B cell (primary cell): ENCODE data around the gene IGF1R. TPM values are rescaled to one million over a fixed set of nuclear protein-coding genes. Genes with fewer than 3 reads are reported as not detected.

Experiments used
- ATAC-seq: fragments of 200-7000 bp; cut with Tn5 transposase; one replicate; pipeline ENCODE4 v1.10.0; 2021; ENCODE audit warnings: low read depth, mild to moderate bottlenecking, moderate number of reproducible peaks, moderate library complexity
- CTCF ChIA-PET: fragments of 350-600 bp; sonication (Branson Sonifier 250); formaldehyde crosslinking; loops from one replicate; lab custom pipeline; 2021; ENCODE audit warnings: antibody characterized with exemption, inconsistent platforms; lab: Charles Lee
- POLR2A ChIA-PET: fragments of 350-600 bp; sonication (Branson Sonifier 250); formaldehyde crosslinking; loops from one replicate; lab custom pipeline; 2021; ENCODE audit warnings: antibody characterized with exemption; lab: Charles Lee
- DNase-seq: peaks from one replicate; pipeline ENCODE4 v3.0.0; 2013
- H2AFZ ChIP-seq: 2 replicates; pipeline ENCODE4 v1.6.1; 2012; ENCODE audit warnings: mild to moderate bottlenecking, low read depth, low read length; ENCODE audit not compliant: insufficient read depth, poor library complexity, severe bottlenecking
- H3K27ac ChIP-seq, 2 donors: 1 replicate in 1 of 2; 2 replicates in 1 of 2; pipeline ENCODE4 v1.5.1; 2012 to 2013; ENCODE audit warnings: low read length in 2 of 2, mild to moderate bottlenecking in 2 of 2, moderate library complexity in 1 of 2
- H3K27me3 ChIP-seq, 4 experiments: fragments of 200-600 bp in 1 of 4; sonication (generic) in 1 of 4; replicated peaks in 1 of 4; 1 replicate in 2 of 4; 2 replicates in 2 of 4; pipeline versions ENCODE4 v1.6.1 to v1.7.0; 2013 to 2016; ENCODE audit warnings: low read length in 3 of 4, mild to moderate bottlenecking in 2 of 4, mixed read lengths in 1 of 4, moderate library complexity in 1 of 4; ENCODE audit not compliant: insufficient read depth in 4 of 4, control insufficient read depth in 3 of 4; ENCODE audit errors: control extremely low read depth in 1 of 4
- H3K36me3 ChIP-seq, 2 experiments: replicated peaks in 1 of 2; 1 replicate in 1 of 2; 2 replicates in 1 of 2; pipeline versions ENCODE4 v1.6.1 to v1.7.1; 2013; ENCODE audit warnings: low read length in 1 of 2; ENCODE audit not compliant: insufficient read depth in 2 of 2, control insufficient read depth in 1 of 2; ENCODE audit errors: control extremely low read depth in 1 of 2, extremely low read depth in 1 of 2
- H3K4me1 ChIP-seq, 2 donors: fragments of 200-600 bp in 1 of 2; sonication (generic) in 1 of 2; 1 replicate in 1 of 2; 2 replicates in 1 of 2; pipeline versions ENCODE4 v1.5.1 to v1.6.1; 2013 to 2017; ENCODE audit warnings: low read length in 2 of 2; ENCODE audit not compliant: control insufficient read depth in 2 of 2, insufficient read depth in 2 of 2
- H3K4me2 ChIP-seq: replicated peaks from 2 replicates; pipeline ENCODE3; 2012; ENCODE audit warnings: mild to moderate bottlenecking, low read depth, low read length; ENCODE audit not compliant: poor library complexity, severe bottlenecking
- H3K4me3 ChIP-seq, 5 experiments: fragments of 200-600 bp in 1 of 5; sonication (generic) in 1 of 5; 1 replicate in 3 of 5; 2 replicates in 2 of 5; pipeline versions ENCODE4 v1.5.1 to v1.7.0; 2011 to 2016; ENCODE audit warnings: low read length in 4 of 5, mild to moderate bottlenecking in 4 of 5, low read depth in 2 of 5, control low read depth in 1 of 5, moderate library complexity in 1 of 5; ENCODE audit not compliant: insufficient read depth in 1 of 5; ENCODE audit errors: control extremely low read depth in 1 of 5, extremely low read depth in 1 of 5
- H3K79me2 ChIP-seq: fragments of 200-600 bp; sonication (generic); one replicate; pipeline ENCODE4 v1.6.0; 2016; ENCODE audit warnings: low read length; ENCODE audit not compliant: control insufficient read depth, insufficient read depth
- H3K9ac ChIP-seq: fragments of 200-600 bp; sonication (generic); 2 replicates; pipeline ENCODE4 v1.6.1; 2017; ENCODE audit warnings: mild to moderate bottlenecking, low read length, moderate library complexity
- H3K9me3 ChIP-seq, 3 donors: one replicate each; pipeline versions ENCODE4 v1.6.1 to v1.7.1; 2013; ENCODE audit warnings: low read length in 2 of 3; ENCODE audit not compliant: control insufficient read depth in 2 of 3, insufficient read depth in 1 of 3; ENCODE audit errors: control extremely low read depth in 1 of 3
- H4K20me1 ChIP-seq: 2 replicates; pipeline ENCODE4 v1.6.0; 2012; ENCODE audit warnings: mild to moderate bottlenecking, low read length; ENCODE audit not compliant: insufficient read depth, control insufficient read depth, poor library complexity, severe bottlenecking
- H3K27ac Mint-ChIP-seq: one replicate; pipeline ENCODE4 v1.8.0; 2021; ENCODE audit warnings: mixed read lengths
- H3K27me3 Mint-ChIP-seq: one replicate; pipeline ENCODE4 v1.8.0; 2021; ENCODE audit warnings: mixed read lengths
- H3K4me1 Mint-ChIP-seq: one replicate; pipeline ENCODE4 v1.8.0; 2021; ENCODE audit warnings: mixed read lengths
- H3K4me3 Mint-ChIP-seq: one replicate; pipeline ENCODE4 v1.8.0; 2021; ENCODE audit warnings: mixed read lengths
- H3K9me3 Mint-ChIP-seq: one replicate; pipeline ENCODE4 v1.8.0; 2022; ENCODE audit warnings: mixed read lengths; ENCODE audit not compliant: insufficient read depth
- EZH2 ChIP-seq: IDR thresholded peaks from 2 replicates; pipeline ENCODE4 v1.6.1; 2012; ENCODE audit warnings: borderline replicate concordance, low read depth, mild to moderate bottlenecking, moderate library complexity, low read length; ENCODE audit not compliant: insufficient read depth, poor library complexity, severe bottlenecking
- WGBS: methylation state at CpG from one replicate; pipeline ENCODE4 v1.1.5; 2013; ENCODE audit warnings: missing lambda C conversion rate; ENCODE audit not compliant: insufficient coverage; 5-methylcytosine and 5-hydroxymethylcytosine counted together
- intact Hi-C: fragments of 100-400 bp; cut with micrococcal nuclease; formaldehyde crosslinking; loops from one replicate; pipeline ENCODE4 v1.10.0; 2022
- polyA plus RNA-seq: library from polyadenylated mRNA; depleted of rRNA; stranded (reverse); fragments of >200 nt; gene quantifications from 2 replicates; pipeline ENCODE4 v1.2.3, GENCODE V29; 2012
- total RNA-seq, 2 donors: library from RNA; stranded (reverse); fragments of 120-200 nt in 1 of 2; gene quantifications; 1 replicate in 1 of 2; 2 replicates in 1 of 2; pipeline versions ENCODE4 v1.2.3 to v1.2.4, GENCODE V29; 2013 to 2022
- TF ChIP-seq, protein P1 (sequence below): fragments of 200-600 bp; IDR thresholded peaks from one replicate; pipeline ENCODE4 v1.8.0; 2022; ENCODE audit warnings: antibody characterized with exemption, mild to moderate bottlenecking

IGF1R gene
- total and polyA plus RNA-seq, 2 donors (not counting 1 experiment from before 2014, with no cell fraction given), result 5.4 to 23.1 TPM

DNA sequence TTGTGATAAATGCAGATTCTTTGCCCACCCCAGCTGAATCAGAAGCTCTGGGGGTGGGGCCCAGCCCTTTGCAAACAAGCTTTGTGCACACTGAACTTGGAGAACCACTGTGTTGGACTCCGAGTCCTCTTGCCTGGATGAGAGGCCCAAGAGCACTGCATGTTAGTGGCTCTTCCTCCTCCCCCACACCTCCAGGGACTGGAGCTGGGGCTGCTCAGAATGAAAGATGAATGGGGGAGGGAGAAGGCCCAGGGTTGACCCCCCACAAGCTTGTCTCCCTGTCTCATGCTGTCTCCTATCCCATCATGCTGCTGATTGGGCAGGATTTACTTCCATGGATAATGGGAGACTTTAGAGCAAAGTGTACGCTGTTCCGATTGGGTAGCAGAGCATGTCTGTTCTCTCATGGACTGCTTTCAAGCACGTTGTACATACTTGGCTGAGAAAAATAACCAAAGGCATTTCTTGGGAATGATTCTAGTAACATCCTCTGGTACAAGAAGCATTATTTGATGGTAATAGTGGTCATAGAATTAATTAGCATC lies 259.7 kb downstream of the IGF1R start:
- H3K36me3 ChIP-seq, result peaks cover 7 to 19% of the 10 kb centered on the region in 2 experiments

More for the DNA sequence above, 259.7 kb downstream of the IGF1R start:
- TF ChIP-seq, protein P1, sequence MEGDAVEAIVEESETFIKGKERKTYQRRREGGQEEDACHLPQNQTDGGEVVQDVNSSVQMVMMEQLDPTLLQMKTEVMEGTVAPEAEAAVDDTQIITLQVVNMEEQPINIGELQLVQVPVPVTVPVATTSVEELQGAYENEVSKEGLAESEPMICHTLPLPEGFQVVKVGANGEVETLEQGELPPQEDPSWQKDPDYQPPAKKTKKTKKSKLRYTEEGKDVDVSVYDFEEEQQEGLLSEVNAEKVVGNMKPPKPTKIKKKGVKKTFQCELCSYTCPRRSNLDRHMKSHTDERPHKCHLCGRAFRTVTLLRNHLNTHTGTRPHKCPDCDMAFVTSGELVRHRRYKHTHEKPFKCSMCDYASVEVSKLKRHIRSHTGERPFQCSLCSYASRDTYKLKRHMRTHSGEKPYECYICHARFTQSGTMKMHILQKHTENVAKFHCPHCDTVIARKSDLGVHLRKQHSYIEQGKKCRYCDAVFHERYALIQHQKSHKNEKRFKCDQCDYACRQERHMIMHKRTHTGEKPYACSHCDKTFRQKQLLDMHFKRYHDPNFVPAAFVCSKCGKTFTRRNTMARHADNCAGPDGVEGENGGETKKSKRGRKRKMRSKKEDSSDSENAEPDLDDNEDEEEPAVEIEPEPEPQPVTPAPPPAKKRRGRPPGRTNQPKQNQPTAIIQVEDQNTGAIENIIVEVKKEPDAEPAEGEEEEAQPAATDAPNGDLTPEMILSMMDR, result no peak
- no peak for TF ChIP-seq EZH2
- no peak overlapping the region for H3K4me3 Mint-ChIP-seq
- no peak overlapping the region for H3K4me2 ChIP-seq
- ChIA-PET POLR2A (no interaction called here), CTCF (interaction anchor here (0.6 kb wide), 2 partner anchors 21 to 72 kb away, joined by 3 read pairs; no protein-coding TSS in a partner anchor)
- no peak overlapping the region for H3K27ac Mint-ChIP-seq
- no peak overlapping the region for H3K4me3 ChIP-seq
- H3K4me1 ChIP-seq, result no peaks in the 10 kb centered on the region
- H3K27me3 ChIP-seq, result no peaks in the 10 kb centered on the region
- DNase-seq (no peak), ATAC-seq (no peak)
- H3K79me2 ChIP-seq, result no peaks in the 10 kb centered on the region
- no peaks in the 10 kb centered on the region for H3K9me3 Mint-ChIP-seq
- H3K9me3 ChIP-seq, result no peaks in the 10 kb centered on the region
- no peak overlapping the region for H3K9ac ChIP-seq
- no peak overlapping the region for H3K27ac ChIP-seq
- H2AFZ ChIP-seq, result no peak overlapping the region
- no peaks in the 10 kb centered on the region for H3K27me3 Mint-ChIP-seq
- 85% methylated on average over 3 of the region's 4 CpGs for WGBS
- H4K20me1 ChIP-seq, result no peaks in the 10 kb centered on the region
- intact Hi-C loops, result no loop called here
- no peaks in the 10 kb centered on the region for H3K4me1 Mint-ChIP-seq
